Neural cell (in vitro differentiated cells): ENCODE data around the gene PLIN1.

Source experiments
- CTCF ChIP-seq: fragments of 450-650 bp; IDR thresholded peaks from 2 replicates; pipeline ENCODE4 v1.5.1; 2014; ENCODE audit warnings: antibody characterized with exemption, mild to moderate bottlenecking, moderate library complexity; ENCODE audit not compliant: poor library complexity, severe bottlenecking
- EP300 ChIP-seq: fragments of 450-650 bp; conservative IDR thresholded peaks from 2 replicates; pipeline ENCODE4 v1.6.1; 2014; ENCODE audit warnings: antibody characterized with exemption, mild to moderate bottlenecking, moderate library complexity; ENCODE audit not compliant: poor library complexity, severe bottlenecking
- EZH2 ChIP-seq: fragments of 200-600, 300-800 bp; shearing (Covaris generic), sonication (generic); IDR thresholded peaks from 2 replicates; pipeline ENCODE4 v1.6.1; 2014; ENCODE audit warnings: antibody characterized with exemption, low read length, borderline replicate concordance, mild to moderate bottlenecking; ENCODE audit not compliant: insufficient read depth, poor library complexity, severe bottlenecking
- POLR2AphosphoS5 ChIP-seq: IDR thresholded peaks from 2 replicates; pipeline ENCODE4 v1.6.1; 2012
- RAD21 ChIP-seq: fragments of 450-650 bp; conservative IDR thresholded peaks from 2 replicates; pipeline ENCODE4 v1.6.1; 2014; ENCODE audit warnings: antibody characterized with exemption, mild to moderate bottlenecking, moderate library complexity
- TAF1 ChIP-seq: IDR thresholded peaks from 2 replicates; pipeline ENCODE4 v1.6.1; 2012; ENCODE audit warnings: low read depth
- TF ChIP-seq, protein P1 (sequence below): IDR thresholded peaks from 2 replicates; pipeline ENCODE4 v1.6.1; 2012; ENCODE audit warnings: borderline replicate concordance

GRCh38 chr15:89628301-89628700 lies 50.9 kb downstream of the PLIN1 start:
- TF ChIP-seq EP300 (no peak), EZH2 (no peak), CTCF (no peak), POLR2AphosphoS5 (no peak), RAD21 (no peak), TAF1 (no peak)
- TF ChIP-seq, protein P1, sequence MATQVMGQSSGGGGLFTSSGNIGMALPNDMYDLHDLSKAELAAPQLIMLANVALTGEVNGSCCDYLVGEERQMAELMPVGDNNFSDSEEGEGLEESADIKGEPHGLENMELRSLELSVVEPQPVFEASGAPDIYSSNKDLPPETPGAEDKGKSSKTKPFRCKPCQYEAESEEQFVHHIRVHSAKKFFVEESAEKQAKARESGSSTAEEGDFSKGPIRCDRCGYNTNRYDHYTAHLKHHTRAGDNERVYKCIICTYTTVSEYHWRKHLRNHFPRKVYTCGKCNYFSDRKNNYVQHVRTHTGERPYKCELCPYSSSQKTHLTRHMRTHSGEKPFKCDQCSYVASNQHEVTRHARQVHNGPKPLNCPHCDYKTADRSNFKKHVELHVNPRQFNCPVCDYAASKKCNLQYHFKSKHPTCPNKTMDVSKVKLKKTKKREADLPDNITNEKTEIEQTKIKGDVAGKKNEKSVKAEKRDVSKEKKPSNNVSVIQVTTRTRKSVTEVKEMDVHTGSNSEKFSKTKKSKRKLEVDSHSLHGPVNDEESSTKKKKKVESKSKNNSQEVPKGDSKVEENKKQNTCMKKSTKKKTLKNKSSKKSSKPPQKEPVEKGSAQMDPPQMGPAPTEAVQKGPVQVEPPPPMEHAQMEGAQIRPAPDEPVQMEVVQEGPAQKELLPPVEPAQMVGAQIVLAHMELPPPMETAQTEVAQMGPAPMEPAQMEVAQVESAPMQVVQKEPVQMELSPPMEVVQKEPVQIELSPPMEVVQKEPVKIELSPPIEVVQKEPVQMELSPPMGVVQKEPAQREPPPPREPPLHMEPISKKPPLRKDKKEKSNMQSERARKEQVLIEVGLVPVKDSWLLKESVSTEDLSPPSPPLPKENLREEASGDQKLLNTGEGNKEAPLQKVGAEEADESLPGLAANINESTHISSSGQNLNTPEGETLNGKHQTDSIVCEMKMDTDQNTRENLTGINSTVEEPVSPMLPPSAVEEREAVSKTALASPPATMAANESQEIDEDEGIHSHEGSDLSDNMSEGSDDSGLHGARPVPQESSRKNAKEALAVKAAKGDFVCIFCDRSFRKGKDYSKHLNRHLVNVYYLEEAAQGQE = no peak
